Transverse colon (tissue), 4 donors: Measurements from ENCODE around the gene DHX58. TPM values are rescaled to one million over a fixed set of nuclear protein-coding genes. Genes with fewer than 3 reads are reported as not detected.

Source experiments
- DNase-seq: peaks from one replicate; pipeline ENCODE4 v3.0.0-alpha.2; 2019
- H3K27ac ChIP-seq, 4 donors: fragments of 200-600 bp; sonication (generic); 2 replicates each; pipeline ENCODE4 v1.5.1; 2016 to 2018; ENCODE audit warnings: inconsistent platforms in 4 of 4
- H3K27me3 ChIP-seq: fragments of 200-600 bp; sonication (generic); 2 replicates; pipeline ENCODE4 v1.5.1; 2017; ENCODE audit warnings: inconsistent platforms
- H3K36me3 ChIP-seq, 4 donors: fragments of 200-600 bp; sonication (generic); 2 replicates each; pipeline ENCODE4 v1.5.1; 2017 to 2019; ENCODE audit warnings: inconsistent platforms in 4 of 4
- H3K4me1 ChIP-seq, 4 donors: fragments of 200-600 bp; sonication (generic); 2 replicates each; pipeline ENCODE4 v1.5.1; 2017 to 2020; ENCODE audit warnings: inconsistent platforms in 4 of 4
- H3K4me3 ChIP-seq, 4 donors: fragments of 200-600 bp; sonication (generic); 1 replicate in 1 of 4; 2 replicates in 3 of 4; pipeline versions ENCODE4 v1.5.1 to v1.6.1; 2017 to 2019; ENCODE audit warnings: inconsistent platforms in 4 of 4
- H3K9me3 ChIP-seq, 2 donors: fragments of 200-600 bp; sonication (generic); 2 replicates each; pipeline ENCODE4 v1.5.1; 2017 to 2019; ENCODE audit warnings: inconsistent platforms in 2 of 2
- CTCF ChIP-seq, 5 experiments: fragments of 200-600 bp in 3 of 5; fragments of 450-650 bp in 2 of 5; sonication (generic) in 3 of 5; IDR thresholded peaks; 1 replicate in 2 of 5; 2 replicates in 3 of 5; pipeline ENCODE4 v1.5.1; 2016 to 2017; ENCODE audit warnings: antibody characterized with exemption in 5 of 5, inconsistent platforms in 3 of 5, mild to moderate bottlenecking in 2 of 5, moderate library complexity in 1 of 5
- EP300 ChIP-seq: sonication (generic); formaldehyde crosslinking; IDR thresholded peaks from one replicate; pipeline ENCODE4 v1.6.1; 2017; ENCODE audit warnings: antibody characterized with exemption, low read depth
- POLR2A ChIP-seq: fragments of 450-650 bp; IDR thresholded peaks from one replicate; pipeline ENCODE4 v1.6.1; 2016; ENCODE audit warnings: antibody characterized with exemption, mild to moderate bottlenecking, moderate library complexity
- POLR2AphosphoS5 ChIP-seq, 3 donors: sonication (generic); formaldehyde crosslinking; IDR thresholded peaks; one replicate each; pipeline ENCODE4 v1.6.1; 2016; ENCODE audit warnings: antibody characterized with exemption in 3 of 3
- WGBS, 2 donors: methylation state at CpG; one replicate each; pipeline ENCODE4 v1.1.5; 2018; ENCODE audit warnings: low coverage in 1 of 2; 5-methylcytosine and 5-hydroxymethylcytosine counted together
- in situ Hi-C, 4 donors: fragments of 200-750 bp; cut with MboI; loops; one replicate each; pipeline versions ENCODE4 v1.15.0 to v1.15.1; 2017; ENCODE audit warnings: low sequenced_read_pairs in 3 of 4, low pct_ligation_motif_present in 1 of 4, low pct_unique_long_range_greater_than_20kb in 1 of 4
- intact Hi-C: fragments of 100-400 bp; cut with DNase I; formaldehyde crosslinking; loops from one replicate; pipeline ENCODE4 v1.15.1; 2023; ENCODE audit warnings: low total_unique reads
- total RNA-seq, 4 donors: library from RNA; depleted of rRNA; stranded (reverse); fragments of >200 nt; gene quantifications; one replicate each; pipeline ENCODE4 v1.1.0, GENCODE V29; 2016

DHX58 gene
- total RNA-seq, 4 donors from 2014 or later, result 4.6 to 14.6 (median 12.8) TPM

GRCh38 chr17:42075789-42076188 lies 36.7 kb downstream of the DHX58 start:
- DNase-seq, result no peak
- peaks cover 0 to 11% (median 5%) of the 10 kb centered on the region in 4 donors for H3K4me1 ChIP-seq
- H3K27me3 ChIP-seq, result peaks cover 33% of the 10 kb centered on the region
- intact Hi-C loops (no loop called here), in situ Hi-C loops (loop anchor here in 1 of 4 donors (25.0 kb wide), 1 partner anchor 338 kb away; the partner anchor contains the start of gene HAP1)
- WGBS, 2 donors, result 84 to 86% methylated on average over 4 to 6 of the region's 6 CpGs
- no peaks in the 10 kb centered on the region for H3K36me3 ChIP-seq
- H3K9me3 ChIP-seq, result no peaks in the 10 kb centered on the region
- H3K4me3 ChIP-seq, result no peak overlapping the region
- no peak overlapping the region for H3K27ac ChIP-seq
- TF ChIP-seq EP300 (no peak), POLR2AphosphoS5 (IDR thresholded peaks at IDR 0.05) (no peak), POLR2A (no peak), CTCF (IDR thresholded peaks at IDR 0.05) (no peak)

- no peak for DNase-seq
- 25% methylated on average over 25 of the region's 67 CpGs; no CpG with 5 or more reads in 1 of the 2 donors for WGBS, 2 donors
- Histone ChIP-seq H3K36me3 (no peaks in the 10 kb centered on the region), H3K9me3 (no peaks in the 10 kb centered on the region), H3K4me3 (peak overlapping the region in 2 of 4 donors; percentile 20 to 41), H3K27ac (no peak overlapping the region), H3K4me1 (peaks cover 0 to 16% (median 11%) of the 10 kb centered on the region in 4 donors), H3K27me3 (peaks cover 36% of the 10 kb centered on the region)
- in situ Hi-C loops (no loop called here), intact Hi-C loops (no loop called here)
- no peak for TF ChIP-seq EP300
- no peak for TF ChIP-seq CTCF (IDR thresholded peaks at IDR 0.05)
- TF ChIP-seq POLR2A, result no peak
- no peak for TF ChIP-seq POLR2AphosphoS5 (IDR thresholded peaks at IDR 0.05)
Measured at GRCh38 chr17:42072323-42073187, 40.0 kb downstream of the DHX58 start.

GRCh38 chr17:42071810-42072209 lies 40.7 kb downstream of the DHX58 start:
- H3K4me3 ChIP-seq, result peak overlapping the region in 1 of 4 donors; percentile 41
- intact Hi-C loops, result no loop called here

More at GRCh38 chr17:42071810-42072209, 40.7 kb downstream of the DHX58 start:
- Histone ChIP-seq H3K9me3 (no peaks in the 10 kb centered on the region), H3K27ac (no peak overlapping the region), H3K27me3 (peaks cover 36% of the 10 kb centered on the region), H3K4me1 (peaks cover 0 to 19% (median 14%) of the 10 kb centered on the region in 4 donors), H3K36me3 (no peaks in the 10 kb centered on the region)
- DNase-seq, result no peak
- 9% methylated on average over 3 of the region's 3 CpGs; no CpG with 5 or more reads in 1 of the 2 donors for WGBS, 2 donors
- in situ Hi-C loops, result no loop called here
- TF ChIP-seq POLR2A, result no peak
- TF ChIP-seq POLR2AphosphoS5 (IDR thresholded peaks at IDR 0.05), result no peak
- no peak for TF ChIP-seq EP300
- no peak for TF ChIP-seq CTCF (IDR thresholded peaks at IDR 0.05)
